ENCODE measurements around the gene TUT1. TPM values are rescaled to one million over a fixed set of nuclear protein-coding genes. Genes with fewer than 3 reads are reported as not detected.
A peak's percentile ranks its signal among the peaks of the same experiment; 100 is the strongest.

TUT1 gene
- total and polyA plus RNA-seq, 2 experiments from 2014 or later = 12.8 to 22.2 TPM

GRCh38 chr11:62548545-62549335 lies 42.6 kb downstream of the TUT1 start:
- DNase-seq (ENCODE audit: low spot score) (no peak), ATAC-seq (no peak)
- peaks cover 5% of the 10 kb centered on the region; the same call in 1 of the 2 replicates for H4K20me1 ChIP-seq (replicated peaks; ENCODE audit: insufficient read depth)
- peaks cover 72% of the 10 kb centered on the region for H3K27me3 Mint-ChIP-seq (ENCODE audit: insufficient read depth, low read depth, poor library complexity)
- H3K36me3 ChIP-seq (ENCODE audit: insufficient read depth) = no peaks in the 10 kb centered on the region
- peaks cover 39% of the 10 kb centered on the region for H3K4me1 ChIP-seq (ENCODE audit: insufficient read depth)
- H3K4me2 ChIP-seq = no peak overlapping the region
- H3K4me1 Mint-ChIP-seq = peaks cover 48% of the 10 kb centered on the region
- no peaks in the 10 kb centered on the region for H3K79me2 ChIP-seq (replicated peaks; ENCODE audit: insufficient read depth)
- H3F3A ChIP-seq (replicated peaks; ENCODE audit: low read depth) = peaks cover 11% of the 10 kb centered on the region
- H3K27ac Mint-ChIP-seq = no peak overlapping the region
- no peak overlapping the region for H3K4me3 ChIP-seq
- H2AFZ ChIP-seq = no peak overlapping the region
- H3K36me3 Mint-ChIP-seq (ENCODE audit: low read depth) = no peaks in the 10 kb centered on the region
- H3K9me3 Mint-ChIP-seq = no peaks in the 10 kb centered on the region; the same call in 1 of the 3 replicates
- no peak for TF ChIP-seq EZH2 (IDR thresholded peaks at IDR 0.05; ENCODE audit: low read depth, unreplicated experiment)
- peaks cover 77% of the 10 kb centered on the region for H3K27me3 ChIP-seq (ENCODE audit: insufficient read depth)
- no peak overlapping the region for H3K27ac ChIP-seq (ENCODE audit: low read depth)
- no peak overlapping the region; the same call in 2 of the 3 replicates for H3K4me3 Mint-ChIP-seq
- H3K9me2 ChIP-seq (ENCODE audit: insufficient read depth) = no peaks in the 10 kb centered on the region

GRCh38 chr11:62547691-62548281 lies 43.5 kb downstream of the TUT1 start:
- ATAC-seq = no peak
- H3K9me2 ChIP-seq (ENCODE audit: insufficient read depth) = no peaks in the 10 kb centered on the region
- H3K36me3 ChIP-seq (ENCODE audit: insufficient read depth) = no peaks in the 10 kb centered on the region
- H4K20me1 ChIP-seq (replicated peaks; ENCODE audit: insufficient read depth) = peaks cover 3% of the 10 kb centered on the region; the same call in 1 of the 2 replicates
- peak overlapping the region; percentile 85 for H2AFZ ChIP-seq
- peaks cover 87% of the 10 kb centered on the region for H3K27me3 ChIP-seq (ENCODE audit: insufficient read depth)
- peaks cover 40% of the 10 kb centered on the region for H3K4me1 ChIP-seq (ENCODE audit: insufficient read depth)
- peaks cover 1% of the 10 kb centered on the region for H3F3A ChIP-seq (replicated peaks; ENCODE audit: low read depth)
- no peaks in the 10 kb centered on the region; the same call in 1 of the 3 replicates for H3K9me3 Mint-ChIP-seq
- H3K27ac ChIP-seq (ENCODE audit: low read depth) = no peak overlapping the region
- H3K36me3 Mint-ChIP-seq (ENCODE audit: low read depth) = no peaks in the 10 kb centered on the region
- peak overlapping the region; percentile 88 for H3K4me3 ChIP-seq
- H3K27ac Mint-ChIP-seq = no peak overlapping the region
- H3K27me3 Mint-ChIP-seq (ENCODE audit: insufficient read depth, low read depth, poor library complexity) = peaks cover 77% of the 10 kb centered on the region
- no peak for DNase-seq (ENCODE audit: low spot score)
- peaks cover 50% of the 10 kb centered on the region for H3K4me1 Mint-ChIP-seq
- TF ChIP-seq ZNF331 (CRISPR knock-in tag; IDR thresholded peaks at IDR 0.05; ENCODE audit: low read depth) (no peak), EZH2 (IDR thresholded peaks at IDR 0.05; ENCODE audit: low read depth, unreplicated experiment) (peak; percentile 17)
- no peaks in the 10 kb centered on the region for H3K79me2 ChIP-seq (replicated peaks; ENCODE audit: insufficient read depth)
- peak overlapping the region; percentile 96 for H3K4me2 ChIP-seq
- peak overlapping the region; percentile 72 for H3K4me3 Mint-ChIP-seq

DNA sequence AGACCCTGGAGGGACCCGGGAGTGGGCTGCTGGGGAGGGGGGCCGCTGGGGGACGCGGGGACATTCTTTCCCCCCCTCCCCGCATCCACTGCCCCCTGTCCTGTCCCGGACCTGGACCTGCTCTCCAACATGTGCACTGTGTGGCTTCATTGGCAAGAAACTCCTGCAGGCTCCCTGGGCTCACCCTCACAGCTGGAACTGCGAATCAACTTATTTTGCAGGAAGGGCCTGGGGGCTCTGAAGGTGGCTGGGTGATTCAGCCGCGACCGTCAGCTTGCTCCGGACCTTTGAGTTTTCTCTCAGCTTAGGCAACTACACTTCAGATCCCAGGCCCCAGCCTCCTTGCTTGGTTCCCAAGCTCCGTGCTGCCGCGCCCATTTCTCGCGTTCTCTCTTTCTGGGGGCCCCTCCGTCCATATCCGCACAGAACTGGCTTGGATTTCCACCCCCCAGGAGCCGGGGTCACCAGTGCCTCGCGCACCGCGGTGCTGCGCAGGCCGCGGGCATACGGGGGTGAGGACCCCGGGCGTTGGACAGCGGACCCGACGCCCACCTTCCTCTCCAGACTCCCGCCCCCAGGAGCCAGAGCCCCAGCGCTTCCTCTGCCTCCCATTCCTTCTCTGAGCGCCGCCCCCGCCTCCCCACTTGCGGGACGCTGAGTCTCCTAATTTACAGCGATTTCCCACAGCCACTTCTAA lies 44.2 kb downstream of the TUT1 start:
- H3K4me2 ChIP-seq = peak overlapping the region; percentile 96
- DNase-seq (ENCODE audit: low spot score) (peak; percentile 60), ATAC-seq (no peak)
- H3F3A ChIP-seq (replicated peaks; ENCODE audit: low read depth) = 0 out of 2 replicates have a peak, but pooled peaks cover 3% of the 10 kb centered on the region
- no peaks in the 10 kb centered on the region for H3K36me3 ChIP-seq (ENCODE audit: insufficient read depth)
- Mint-ChIP-seq H3K4me1 (peaks cover 50% of the 10 kb centered on the region), H3K27ac (no peak overlapping the region), H3K36me3 (ENCODE audit: low read depth) (no peaks in the 10 kb centered on the region), H3K4me3 (peak overlapping the region; percentile 72), H3K9me3 (no peaks in the 10 kb centered on the region; the same call in 1 of the 3 replicates), H3K27me3 (ENCODE audit: insufficient read depth, low read depth, poor library complexity) (peaks cover 81% of the 10 kb centered on the region)
- peak overlapping the region; percentile 88 for H3K4me3 ChIP-seq
- H3K9me2 ChIP-seq (ENCODE audit: insufficient read depth) = no peaks in the 10 kb centered on the region
- no peaks in the 10 kb centered on the region for H3K79me2 ChIP-seq (replicated peaks; ENCODE audit: insufficient read depth)
- H2AFZ ChIP-seq = peak overlapping the region; percentile 85
- peaks cover 93% of the 10 kb centered on the region for H3K27me3 ChIP-seq (ENCODE audit: insufficient read depth)
- H4K20me1 ChIP-seq (replicated peaks; ENCODE audit: insufficient read depth) = peaks cover 3% of the 10 kb centered on the region; the same call in 1 of the 2 replicates
- no peak overlapping the region for H3K27ac ChIP-seq (ENCODE audit: low read depth)
- peaks cover 37% of the 10 kb centered on the region; the same call in 1 of the 2 replicates for H3K4me1 ChIP-seq (ENCODE audit: insufficient read depth)
- TF ChIP-seq STAT1 (IDR thresholded peaks at IDR 0.05; ENCODE audit: unreplicated experiment) = no peak
- TF ChIP-seq, protein P1, sequence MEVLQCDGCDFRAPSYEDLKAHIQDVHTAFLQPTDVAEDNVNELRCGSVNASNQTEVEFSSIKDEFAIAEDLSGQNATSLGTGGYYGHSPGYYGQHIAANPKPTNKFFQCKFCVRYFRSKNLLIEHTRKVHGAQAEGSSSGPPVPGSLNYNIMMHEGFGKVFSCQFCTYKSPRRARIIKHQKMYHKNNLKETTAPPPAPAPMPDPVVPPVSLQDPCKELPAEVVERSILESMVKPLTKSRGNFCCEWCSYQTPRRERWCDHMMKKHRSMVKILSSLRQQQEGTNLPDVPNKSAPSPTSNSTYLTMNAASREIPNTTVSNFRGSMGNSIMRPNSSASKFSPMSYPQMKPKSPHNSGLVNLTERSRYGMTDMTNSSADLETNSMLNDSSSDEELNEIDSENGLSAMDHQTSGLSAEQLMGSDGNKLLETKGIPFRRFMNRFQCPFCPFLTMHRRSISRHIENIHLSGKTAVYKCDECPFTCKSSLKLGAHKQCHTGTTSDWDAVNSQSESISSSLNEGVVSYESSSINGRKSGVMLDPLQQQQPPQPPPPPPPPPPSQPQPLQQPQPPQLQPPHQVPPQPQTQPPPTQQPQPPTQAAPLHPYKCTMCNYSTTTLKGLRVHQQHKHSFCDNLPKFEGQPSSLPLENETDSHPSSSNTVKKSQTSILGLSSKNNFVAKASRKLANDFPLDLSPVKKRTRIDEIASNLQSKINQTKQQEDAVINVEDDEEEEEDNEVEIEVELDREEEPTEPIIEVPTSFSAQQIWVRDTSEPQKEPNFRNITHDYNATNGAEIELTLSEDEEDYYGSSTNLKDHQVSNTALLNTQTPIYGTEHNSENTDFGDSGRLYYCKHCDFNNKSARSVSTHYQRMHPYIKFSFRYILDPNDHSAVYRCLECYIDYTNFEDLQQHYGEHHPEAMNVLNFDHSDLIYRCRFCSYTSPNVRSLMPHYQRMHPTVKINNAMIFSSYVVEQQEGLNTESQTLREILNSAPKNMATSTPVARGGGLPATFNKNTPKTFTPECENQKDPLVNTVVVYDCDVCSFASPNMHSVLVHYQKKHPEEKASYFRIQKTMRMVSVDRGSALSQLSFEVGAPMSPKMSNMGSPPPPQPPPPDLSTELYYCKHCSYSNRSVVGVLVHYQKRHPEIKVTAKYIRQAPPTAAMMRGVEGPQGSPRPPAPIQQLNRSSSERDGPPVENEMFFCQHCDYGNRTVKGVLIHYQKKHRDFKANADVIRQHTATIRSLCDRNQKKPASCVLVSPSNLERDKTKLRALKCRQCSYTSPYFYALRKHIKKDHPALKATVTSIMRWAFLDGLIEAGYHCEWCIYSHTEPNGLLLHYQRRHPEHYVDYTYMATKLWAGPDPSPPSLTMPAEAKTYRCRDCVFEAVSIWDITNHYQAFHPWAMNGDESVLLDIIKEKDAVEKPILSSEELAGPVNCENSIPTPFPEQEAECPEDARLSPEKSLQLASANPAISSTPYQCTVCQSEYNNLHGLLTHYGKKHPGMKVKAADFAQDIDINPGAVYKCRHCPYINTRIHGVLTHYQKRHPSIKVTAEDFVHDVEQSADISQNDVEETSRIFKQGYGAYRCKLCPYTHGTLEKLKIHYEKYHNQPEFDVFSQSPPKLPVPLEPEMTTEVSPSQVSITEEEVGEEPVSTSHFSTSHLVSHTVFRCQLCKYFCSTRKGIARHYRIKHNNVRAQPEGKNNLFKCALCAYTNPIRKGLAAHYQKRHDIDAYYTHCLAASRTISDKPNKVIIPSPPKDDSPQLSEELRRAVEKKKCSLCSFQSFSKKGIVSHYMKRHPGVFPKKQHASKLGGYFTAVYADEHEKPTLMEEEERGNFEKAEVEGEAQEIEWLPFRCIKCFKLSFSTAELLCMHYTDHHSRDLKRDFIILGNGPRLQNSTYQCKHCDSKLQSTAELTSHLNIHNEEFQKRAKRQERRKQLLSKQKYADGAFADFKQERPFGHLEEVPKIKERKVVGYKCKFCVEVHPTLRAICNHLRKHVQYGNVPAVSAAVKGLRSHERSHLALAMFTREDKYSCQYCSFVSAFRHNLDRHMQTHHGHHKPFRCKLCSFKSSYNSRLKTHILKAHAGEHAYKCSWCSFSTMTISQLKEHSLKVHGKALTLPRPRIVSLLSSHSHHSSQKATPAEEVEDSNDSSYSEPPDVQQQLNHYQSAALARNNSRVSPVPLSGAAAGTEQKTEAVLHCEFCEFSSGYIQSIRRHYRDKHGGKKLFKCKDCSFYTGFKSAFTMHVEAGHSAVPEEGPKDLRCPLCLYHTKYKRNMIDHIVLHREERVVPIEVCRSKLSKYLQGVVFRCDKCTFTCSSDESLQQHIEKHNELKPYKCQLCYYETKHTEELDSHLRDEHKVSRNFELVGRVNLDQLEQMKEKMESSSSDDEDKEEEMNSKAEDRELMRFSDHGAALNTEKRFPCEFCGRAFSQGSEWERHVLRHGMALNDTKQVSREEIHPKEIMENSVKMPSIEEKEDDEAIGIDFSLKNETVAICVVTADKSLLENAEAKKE (CRISPR knock-in tag; IDR thresholded peaks at IDR 0.05) = no peak
- TF ChIP-seq ZNF331 (CRISPR knock-in tag; IDR thresholded peaks at IDR 0.05; ENCODE audit: low read depth) = no peak

All from GM23338 (cell line).